Thymus (tissue), 11 donors: ENCODE results near the gene GLRA2. TPM values are rescaled to one million over a fixed set of nuclear protein-coding genes. Genes with fewer than 3 reads are reported as not detected.
"Not testable (repeated sequence)": the region's sequence is repeated elsewhere in the genome, so short reads cannot be mapped to it uniquely, and the experiment has no call there.

Source experiments
- DNase-seq, 9 donors: peaks; one replicate each; pipeline ENCODE4 v3.0.0-alpha.2; 2013; ENCODE audit warnings: low spot score in 9 of 9, low read depth in 6 of 9, missing footprints in 1 of 9
- H3K27ac ChIP-seq, 2 donors: one replicate each; pipeline ENCODE4 v1.5.1; 2013; ENCODE audit warnings: control low read depth in 1 of 2, low read depth in 1 of 2, low read length in 1 of 2, mild to moderate bottlenecking in 1 of 2, moderate library complexity in 1 of 2
- H3K27me3 ChIP-seq, 2 donors: one replicate each; pipeline ENCODE4 v1.5.1; 2013; ENCODE audit warnings: low read length in 1 of 2; ENCODE audit not compliant: control insufficient read depth in 2 of 2, insufficient read depth in 1 of 2
- H3K36me3 ChIP-seq, 2 donors: one replicate each; pipeline ENCODE4 v1.5.1; 2013; ENCODE audit warnings: low read length in 1 of 2, mild to moderate bottlenecking in 1 of 2, moderate library complexity in 1 of 2; ENCODE audit not compliant: control insufficient read depth in 2 of 2, insufficient read depth in 2 of 2
- H3K4me1 ChIP-seq, 2 donors: one replicate each; pipeline ENCODE4 v1.5.1; 2013; ENCODE audit warnings: low read length in 2 of 2; ENCODE audit not compliant: control insufficient read depth in 2 of 2, insufficient read depth in 2 of 2
- H3K4me3 ChIP-seq, 2 donors: one replicate each; pipeline ENCODE4 v1.5.1; 2013; ENCODE audit warnings: low read length in 2 of 2, control low read depth in 1 of 2, mild to moderate bottlenecking in 1 of 2
- H3K9me3 ChIP-seq, 2 donors: one replicate each; pipeline ENCODE4 v1.5.1; 2013; ENCODE audit warnings: low read length in 1 of 2, mild to moderate bottlenecking in 1 of 2; ENCODE audit not compliant: control insufficient read depth in 2 of 2, insufficient read depth in 1 of 2
- WGBS: extraction: QIAGEN DNeasy Blood & Tissue Kit; methylation state at CpG from one replicate; pipeline ENCODE4 v1.1.7; 2013; 5-methylcytosine and 5-hydroxymethylcytosine counted together
- polyA plus RNA-seq: library from polyadenylated mRNA; stranded (reverse); fragments of 200-250 nt; gene quantifications from one replicate; pipeline ENCODE4 v1.2.3, GENCODE V29; 2013
- total RNA-seq: library from RNA; stranded (reverse); fragments of 120-200 nt; gene quantifications from one replicate; pipeline ENCODE4 v1.2.4, GENCODE V29; 2013
- donor health status: healthy.

Gene GLRA2
- total and polyA plus RNA-seq, 2 donors, result under 0.01 TPM; not detected in 1

DNA sequence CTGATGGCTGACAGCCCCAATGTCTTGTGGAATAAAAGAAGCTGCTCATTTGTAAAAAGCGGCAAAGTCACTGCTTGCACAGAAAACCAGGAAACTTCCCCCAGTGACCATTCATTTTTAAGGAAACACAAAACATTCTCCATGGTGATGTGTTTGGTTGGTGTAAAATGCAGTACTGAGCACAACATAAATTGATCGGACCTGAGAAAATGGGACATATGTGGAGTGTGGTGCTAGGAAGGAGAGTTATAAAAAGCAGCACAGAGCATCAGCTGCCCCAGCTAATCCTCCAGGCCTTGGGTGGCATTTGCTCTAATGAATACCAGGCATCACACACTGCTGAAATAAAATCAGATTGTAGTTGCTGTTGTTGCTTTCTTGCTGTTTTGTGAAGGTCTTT is 55.2 kb downstream of the GLRA2 start:
- DNase-seq, result no peak
- Histone ChIP-seq H3K9me3 (no peaks in the 10 kb centered on the region), H3K4me3 (no peak overlapping the region), H3K27ac (no peak overlapping the region), H3K36me3 (no peaks in the 10 kb centered on the region), H3K27me3 (no peaks in the 10 kb centered on the region), H3K4me1 (no peaks in the 10 kb centered on the region)
- WGBS, result 97% methylated on average over 2 of the region's 2 CpGs

- no peaks in the 10 kb centered on the region for H3K9me3 ChIP-seq
- no peaks in the 10 kb centered on the region for H3K4me1 ChIP-seq
- H3K27ac ChIP-seq, result no peak overlapping the region
- DNase-seq, result no peak
- no peaks in the 10 kb centered on the region for H3K36me3 ChIP-seq
- H3K4me3 ChIP-seq, result no peak overlapping the region
- 91% methylated on average over 2 of the region's 2 CpGs for WGBS
- H3K27me3 ChIP-seq, result no peaks in the 10 kb centered on the region
These were observed 60.9 kb downstream of the GLRA2 start for GRCh38 chrX:14590216-14590615.

GRCh38 chrX:14590693-14591424 is 61.5 kb downstream of the GLRA2 start:
- no peaks in the 10 kb centered on the region for H3K36me3 ChIP-seq
- H3K27ac ChIP-seq, result no peak overlapping the region
- 96% methylated on average over 7 of the region's 7 CpGs for WGBS
- no peaks in the 10 kb centered on the region for H3K27me3 ChIP-seq
- H3K9me3 ChIP-seq, result no peaks in the 10 kb centered on the region
- no peak for DNase-seq
- no peak overlapping the region for H3K4me3 ChIP-seq
- H3K4me1 ChIP-seq, result no peaks in the 10 kb centered on the region

DNA sequence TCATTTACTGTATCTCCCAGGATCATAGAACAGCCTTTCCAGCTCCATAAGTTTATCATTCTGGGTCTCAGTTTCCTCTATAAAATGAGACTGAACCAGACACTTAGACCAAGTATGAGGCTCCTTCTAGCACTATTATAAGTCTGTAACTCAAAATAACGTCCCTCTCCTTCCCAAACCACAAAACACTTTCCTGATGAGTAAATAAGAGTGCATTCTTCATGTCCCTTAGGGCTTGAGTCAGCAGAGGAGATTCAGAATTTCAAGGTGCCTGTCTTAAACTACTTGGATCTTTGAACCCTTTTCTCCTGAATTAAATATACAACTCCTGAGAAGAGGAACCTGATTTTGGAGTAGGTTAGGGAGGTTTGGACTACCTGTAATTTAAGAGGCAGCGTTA is 62.6 kb downstream of the GLRA2 start:
- no peak overlapping the region for H3K27ac ChIP-seq
- H3K27me3 ChIP-seq, result no peaks in the 10 kb centered on the region
- H3K36me3 ChIP-seq, result no peaks in the 10 kb centered on the region
- H3K4me1 ChIP-seq, result no peaks in the 10 kb centered on the region
- H3K4me3 ChIP-seq, result no peak overlapping the region
- no peaks in the 10 kb centered on the region for H3K9me3 ChIP-seq
- WGBS, result 62% methylated on average over 2 of the region's 2 CpGs
- no peak for DNase-seq

DNA sequence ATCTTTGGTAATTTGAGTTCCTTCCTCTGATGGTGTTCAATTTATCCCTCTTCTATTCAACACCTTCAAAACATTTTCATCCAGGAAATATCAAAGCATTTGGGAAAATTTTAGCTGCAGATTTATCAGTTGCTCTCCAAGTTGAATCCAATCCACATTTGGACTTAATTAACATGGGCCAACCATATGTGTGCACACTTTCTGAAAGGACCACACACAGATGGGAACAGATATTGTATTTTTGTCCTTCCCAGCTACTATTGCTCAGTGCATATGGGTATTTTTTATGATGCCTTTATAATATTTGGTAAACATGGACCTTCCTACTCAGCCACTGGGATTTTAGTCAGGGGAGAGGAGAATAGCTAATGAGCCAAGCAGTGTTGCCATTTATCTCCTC is 65.2 kb downstream of the GLRA2 start:
- Histone ChIP-seq H3K36me3 (no peaks in the 10 kb centered on the region), H3K4me1 (no peaks in the 10 kb centered on the region), H3K4me3 (no peak overlapping the region), H3K27me3 (no peaks in the 10 kb centered on the region), H3K27ac (no peak overlapping the region), H3K9me3 (no peaks in the 10 kb centered on the region)
- no peak for DNase-seq

DNA sequence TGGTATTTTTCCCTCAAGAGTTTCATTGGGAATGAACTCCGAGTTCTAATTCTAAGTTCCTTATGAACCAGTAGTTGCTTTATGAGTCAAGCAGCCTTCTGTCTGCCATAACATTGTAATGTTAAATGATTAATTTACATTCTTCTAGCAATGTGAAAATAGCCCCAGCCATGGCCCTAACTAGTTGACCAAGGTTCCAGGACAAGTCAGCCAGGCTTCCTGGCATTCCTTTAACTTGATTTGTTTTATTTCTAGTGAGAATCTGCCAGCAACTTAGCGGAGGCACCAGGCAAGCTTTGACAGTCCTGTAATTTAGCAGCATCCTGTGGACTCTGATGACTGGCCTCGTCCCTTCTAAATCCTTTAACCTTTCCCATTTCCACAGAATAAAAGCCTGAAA is 69.0 kb downstream of the GLRA2 start:
- H3K27ac ChIP-seq, result no peak overlapping the region
- no peaks in the 10 kb centered on the region for H3K9me3 ChIP-seq
- H3K36me3 ChIP-seq, result no peaks in the 10 kb centered on the region
- no peaks in the 10 kb centered on the region for H3K4me1 ChIP-seq
- WGBS, result 44% methylated on average over 3 of the region's 3 CpGs
- no peak for DNase-seq
- H3K27me3 ChIP-seq, result no peaks in the 10 kb centered on the region
- H3K4me3 ChIP-seq, result no peak overlapping the region

DNA sequence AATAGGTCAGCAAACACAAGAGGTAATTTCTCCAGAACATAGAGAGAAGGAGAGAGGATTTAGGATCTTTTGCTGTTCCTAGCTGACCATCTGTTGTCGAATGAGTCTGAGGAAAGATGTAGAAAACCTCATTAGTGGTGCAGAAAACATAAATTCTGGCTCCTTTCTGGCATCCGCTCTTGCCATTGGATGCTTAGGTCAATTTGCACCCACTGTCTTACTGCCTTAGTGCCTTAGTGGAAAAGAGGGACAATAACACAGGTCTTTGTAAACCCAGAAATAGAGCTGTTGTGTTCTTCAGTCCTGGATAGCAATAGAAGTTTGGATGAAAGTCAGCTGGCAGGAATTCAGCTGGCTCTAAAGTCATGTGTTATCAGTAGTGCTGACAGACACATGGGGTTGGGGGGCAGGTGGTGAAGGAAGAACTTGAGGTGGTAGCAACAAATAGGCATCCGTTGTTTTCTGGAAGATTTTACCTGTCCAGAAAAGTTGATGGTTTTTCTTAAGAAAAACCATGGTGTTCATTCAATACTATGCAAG is 78.2 kb downstream of the GLRA2 start:
- Histone ChIP-seq H3K27ac (no peak overlapping the region), H3K4me1 (no peaks in the 10 kb centered on the region), H3K27me3 (no peaks in the 10 kb centered on the region), H3K9me3 (no peaks in the 10 kb centered on the region), H3K4me3 (no peak overlapping the region), H3K36me3 (no peaks in the 10 kb centered on the region)
- no peak for DNase-seq
- 88% methylated on average over 3 of the region's 3 CpGs for WGBS

DNA sequence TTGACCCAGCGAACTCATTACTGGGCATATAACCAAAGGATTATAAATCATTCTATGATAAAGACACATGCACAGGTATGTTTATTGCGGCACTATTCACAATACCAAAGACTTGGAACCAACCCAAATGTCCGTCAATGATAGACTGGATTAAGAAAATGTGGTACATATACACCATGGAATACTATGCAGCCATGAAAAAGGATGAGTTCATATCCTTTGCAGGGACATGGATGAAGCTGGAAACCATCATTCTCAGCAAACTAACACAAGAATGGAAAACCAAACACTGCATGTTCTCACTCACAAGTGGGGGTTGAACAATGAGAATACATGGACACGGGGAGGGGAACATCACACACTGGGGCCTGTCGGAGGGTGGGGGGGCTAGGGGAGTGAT is 83.1 kb downstream of the GLRA2 start:
- H3K27ac ChIP-seq, H3K27me3 ChIP-seq, H3K36me3 ChIP-seq, H3K4me3 ChIP-seq, H3K4me1 ChIP-seq, H3K9me3 ChIP-seq, DNase-seq: not testable (repeated sequence)
- WGBS, result 97% methylated on average over 5 of the region's 5 CpGs

DNA sequence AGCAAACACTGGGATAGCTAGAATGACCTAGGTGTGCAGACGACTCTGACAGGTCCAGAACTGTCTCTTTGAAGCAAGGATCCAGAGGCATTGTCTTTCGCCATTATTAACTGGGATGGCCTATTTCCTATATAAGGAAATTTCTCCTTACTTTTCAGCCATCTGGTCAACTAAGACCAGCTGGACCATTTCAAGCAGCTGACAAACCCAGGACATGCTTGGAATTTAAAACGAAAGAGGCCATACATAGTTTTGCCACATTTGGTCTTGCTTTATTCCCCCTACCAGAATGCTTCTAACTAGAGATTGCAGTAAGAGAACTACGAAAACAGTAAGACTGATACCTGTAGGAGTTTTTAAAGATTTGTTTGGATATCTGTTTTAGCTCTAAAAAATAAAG is 87.0 kb downstream of the GLRA2 start:
- Histone ChIP-seq H3K9me3 (no peaks in the 10 kb centered on the region), H3K36me3 (no peaks in the 10 kb centered on the region), H3K27me3 (no peaks in the 10 kb centered on the region), H3K4me1 (no peaks in the 10 kb centered on the region), H3K27ac (no peak overlapping the region), H3K4me3 (no peak overlapping the region)
- 80% methylated on average over 4 of the region's 4 CpGs for WGBS
- no peak for DNase-seq
